Upper lobe of left lung (tissue), 4 donors: ENCODE data around the gene CCNA1.

Experiments used
- CTCF ChIP-seq, 6 experiments: fragments of 450-650 bp in 4 of 6; fragments of 200-600 bp in 2 of 6; sonication (generic) in 2 of 6; IDR thresholded peaks; one replicate each; pipeline ENCODE4 v1.5.1; 2016 to 2019; ENCODE audit warnings: antibody characterized with exemption in 6 of 6
- POLR2A ChIP-seq, 4 donors: fragments of 450-650 bp; IDR thresholded peaks; one replicate each; pipeline ENCODE4 v1.5.1; 2016 to 2017; ENCODE audit warnings: antibody characterized with exemption in 4 of 4, mild to moderate bottlenecking in 2 of 4

- TF ChIP-seq POLR2A (IDR thresholded peaks at IDR 0.05) (no peak), CTCF (IDR thresholded peaks at IDR 0.05) (no peak)
These were observed 13.6 kb downstream of the CCNA1 start for GRCh38 chr13:36445891-36446351.
